Raji (cell line): ENCODE data around the gene CTSW.
A peak's percentile ranks its signal among the peaks of the same experiment; 100 is the strongest.

Experiments
- POLR2A ChIP-seq: IDR thresholded peaks from 2 replicates; pipeline ENCODE4 v1.6.1; 2011; ENCODE audit warnings: low read depth, low read length, control low read depth; ENCODE audit not compliant: insufficient read depth

The CTSW gene

GRCh38 chr11:65853246-65853979, 26.2 kb upstream of the CTSW start:
- TF ChIP-seq POLR2A: no peak

- TF ChIP-seq POLR2A: no peak
These were observed 25.5 kb upstream of the CTSW start for GRCh38 chr11:65854161-65854592.

GRCh38 chr11:65854852-65855837, 24.5 kb upstream of the CTSW start:
- TF ChIP-seq POLR2A: no peak

- TF ChIP-seq POLR2A: no peak
These were observed 23.7 kb upstream of the CTSW start for GRCh38 chr11:65855927-65856363.

- peak; percentile 71; the same call in 1 of the 2 replicates for TF ChIP-seq POLR2A
These were observed 22.7 kb upstream of the CTSW start for GRCh38 chr11:65856689-65857499.

GRCh38 chr11:65857500-65857852, 22.2 kb upstream of the CTSW start:
- TF ChIP-seq POLR2A: no peak

- TF ChIP-seq POLR2A: peak; percentile 97
These were observed 21.6 kb upstream of the CTSW start, which contains the start of gene CFL1 for GRCh38 chr11:65857853-65858680. TSS of gene CFL1 (minus strand) at chr11:65858180. CDS start at chr11:65858099, 81 bp downstream.

- TF ChIP-seq POLR2A: no peak
These were observed 21.0 kb upstream of the CTSW start for GRCh38 chr11:65858681-65859087.

GRCh38 chr11:65859095-65859811, 20.4 kb upstream of the CTSW start:
- peak; percentile 93 for TF ChIP-seq POLR2A

GRCh38 chr11:65859812-65860277, 19.8 kb upstream of the CTSW start:
- peak; percentile 2; the same call in 1 of the 2 replicates for TF ChIP-seq POLR2A

- TF ChIP-seq POLR2A: peak; percentile 80
These were observed 19.1 kb upstream of the CTSW start, which contains the start of gene MUS81 for GRCh38 chr11:65860278-65861164. TSS of gene MUS81 (plus strand) at chr11:65860433. CDS start at chr11:65860754, 321 bp downstream.

- TF ChIP-seq POLR2A: no peak
These were observed 18.5 kb upstream of the CTSW start for GRCh38 chr11:65861165-65861505.
